Occipital lobe (tissue), 2 donors: ENCODE data around the gene DOLPP1. TPM values are rescaled to one million over a fixed set of nuclear protein-coding genes. Genes with fewer than 3 reads are reported as not detected.
"Not testable (repeated sequence)": the region's sequence is repeated elsewhere in the genome, so short reads cannot be mapped to it uniquely, and the experiment has no call there.

Experiments
- DNase-seq: peaks from one replicate; lab custom pipeline; 2025; lab: John Stamatoyannopoulos, UW
- total RNA-seq: library from RNA; depleted of rRNA; stranded (reverse); fragments of >200 nt; gene quantifications from one replicate; pipeline ENCODE4 v1.2.3, GENCODE V29; 2014

Gene DOLPP1
- 16.5 TPM for total RNA-seq

GRCh38 chr9:129080601-129081387 is at the start of gene DOLPP1:
Gene DOLPP1 (plus strand): TSS chr9:129081111. CDS start chr9:129081132, 21 bp downstream.
- peak; percentile 97 for DNase-seq

DNA sequence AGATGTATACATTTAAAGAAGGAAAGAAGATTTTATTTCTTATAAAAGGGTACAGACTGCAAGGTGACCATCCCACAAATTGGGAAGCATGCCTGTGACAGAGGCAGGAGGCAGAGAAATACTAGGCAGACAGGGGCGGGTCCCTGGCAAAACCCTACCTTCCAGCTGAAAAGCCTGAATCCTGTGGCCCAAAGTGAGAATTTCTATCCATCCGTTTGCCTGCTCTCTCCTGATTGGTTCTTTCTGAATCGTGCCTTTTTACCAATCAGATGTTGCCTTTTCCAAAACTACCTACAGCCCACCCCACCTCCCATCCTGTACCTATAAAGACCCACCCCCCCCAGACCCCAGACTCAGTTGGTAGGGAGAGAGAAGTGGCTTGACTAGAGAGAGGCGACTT is 49.4 kb upstream of the DOLPP1 start:
- no peak for DNase-seq

DNA sequence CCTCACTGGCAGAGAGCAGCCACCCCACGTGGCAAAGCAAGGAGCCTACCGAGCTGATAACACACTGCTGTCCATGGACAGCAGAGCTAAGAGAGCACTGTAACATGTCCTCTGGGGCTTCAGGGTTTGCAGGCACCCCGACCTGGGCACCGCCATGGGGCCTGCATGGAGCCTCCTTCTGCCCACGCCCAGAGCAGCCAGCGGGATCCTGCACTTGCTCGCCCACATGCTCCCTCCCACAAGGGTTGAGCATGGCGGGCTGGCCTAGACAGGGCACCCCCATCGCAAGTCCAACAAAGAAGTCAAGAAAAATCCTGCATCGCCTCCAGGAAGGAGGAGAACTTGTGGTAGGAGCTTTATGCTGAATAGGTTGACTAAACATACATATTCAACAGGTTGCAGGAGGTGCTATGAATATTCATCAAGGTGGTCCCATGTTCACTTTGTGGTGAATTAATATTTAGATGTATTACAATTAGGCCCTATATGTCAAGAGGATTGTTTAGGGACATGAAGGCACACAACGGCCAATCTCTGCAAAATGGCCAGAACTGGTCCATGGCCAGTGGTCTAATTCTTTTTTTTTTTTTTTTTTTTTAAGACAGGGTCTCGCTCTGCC is 48.3 kb upstream of the DOLPP1 start:
- DNase-seq = no peak

GRCh38 chr9:129033216-129033615 is 47.7 kb upstream of the DOLPP1 start:
- DNase-seq = no peak

GRCh38 chr9:129035838-129036237 is 45.1 kb upstream of the DOLPP1 start:
- DNase-seq = not testable (repeated sequence)

DNA sequence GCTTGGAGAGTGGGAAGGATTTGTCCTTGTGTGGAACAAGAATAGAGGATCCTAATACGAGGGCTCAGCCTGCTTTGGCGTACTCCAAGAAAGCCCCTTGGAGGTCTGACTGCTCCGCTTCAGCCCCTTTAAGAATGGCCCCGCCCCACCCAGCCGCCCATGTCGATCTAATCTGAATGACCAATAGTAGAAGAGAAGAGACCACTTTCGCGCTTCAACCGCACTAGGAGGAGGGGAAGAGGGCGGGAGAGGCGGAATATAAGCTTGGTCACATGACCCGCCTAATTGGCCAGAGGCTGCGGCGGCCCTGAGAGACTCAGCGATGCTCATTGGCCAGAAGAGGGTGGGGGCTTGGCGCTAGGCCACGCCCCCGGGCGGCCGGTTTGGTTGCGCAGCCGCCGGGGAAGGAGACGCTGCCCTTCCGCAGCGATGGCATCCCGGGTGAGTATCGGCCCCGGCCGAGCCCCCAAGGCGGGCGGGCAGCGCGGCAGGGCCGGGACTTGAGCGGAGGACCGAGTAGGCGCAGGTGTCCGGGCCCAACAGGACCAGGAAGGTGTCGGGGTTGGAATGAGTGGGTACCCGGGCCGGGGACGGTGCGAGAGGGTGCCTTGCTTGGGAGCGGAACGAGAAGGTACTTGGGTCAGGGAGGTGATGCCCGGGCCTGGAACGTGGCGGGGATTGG is 44.5 kb upstream of the DOLPP1 start, which contains the start of gene MIGA2:
MIGA2 (plus strand) TSS at position 386 of the 682 bp plus-strand sequence. CDS start 3,969 bp downstream, outside the sequence.
- peak; percentile 97 for DNase-seq

- no peak for DNase-seq
These were observed 43.8 kb upstream of the DOLPP1 start for GRCh38 chr9:129036923-129037766.

- DNase-seq = no peak
These were observed 43.2 kb upstream of the DOLPP1 start for GRCh38 chr9:129037767-129038098.

DNA sequence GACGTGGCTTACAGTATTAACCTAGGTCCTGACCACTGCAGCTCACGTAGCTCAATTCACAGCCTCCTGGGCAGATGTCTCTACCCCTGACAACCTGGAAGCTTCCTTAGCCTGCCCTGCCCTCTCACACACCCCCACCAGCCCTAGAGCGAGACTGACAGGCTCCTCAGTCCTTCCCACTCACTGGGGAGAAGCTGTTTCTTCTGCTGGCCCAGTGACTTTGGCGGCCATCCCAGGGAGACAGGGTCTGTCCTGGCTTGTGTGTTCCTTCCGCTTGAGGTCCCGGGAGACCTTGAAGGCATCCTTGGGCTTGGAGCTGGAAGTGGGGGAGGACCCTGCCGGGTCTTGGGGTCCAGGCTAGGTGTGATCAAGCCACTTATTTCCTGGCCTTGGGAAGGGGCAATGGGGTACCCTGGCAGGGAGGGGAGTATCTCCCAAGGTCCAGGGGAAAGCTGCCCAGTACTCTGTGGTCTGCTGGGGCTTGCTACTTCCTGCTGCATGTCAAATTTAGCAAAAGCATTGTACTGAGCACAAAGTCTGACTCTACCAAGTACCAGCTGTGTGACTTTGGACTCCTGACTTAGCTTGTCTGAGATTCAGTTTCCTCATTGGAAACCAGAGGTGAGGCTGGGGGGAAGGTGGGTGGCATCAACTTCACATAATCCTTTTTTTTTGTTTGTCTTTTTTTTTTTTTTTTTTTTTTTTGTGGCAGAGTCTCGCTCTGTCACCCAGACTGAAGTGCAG is 42.6 kb upstream of the DOLPP1 start:
- no peak for DNase-seq

- no peak for DNase-seq
These were observed 40.7 kb upstream of the DOLPP1 start for GRCh38 chr9:129040113-129040643.

DNA sequence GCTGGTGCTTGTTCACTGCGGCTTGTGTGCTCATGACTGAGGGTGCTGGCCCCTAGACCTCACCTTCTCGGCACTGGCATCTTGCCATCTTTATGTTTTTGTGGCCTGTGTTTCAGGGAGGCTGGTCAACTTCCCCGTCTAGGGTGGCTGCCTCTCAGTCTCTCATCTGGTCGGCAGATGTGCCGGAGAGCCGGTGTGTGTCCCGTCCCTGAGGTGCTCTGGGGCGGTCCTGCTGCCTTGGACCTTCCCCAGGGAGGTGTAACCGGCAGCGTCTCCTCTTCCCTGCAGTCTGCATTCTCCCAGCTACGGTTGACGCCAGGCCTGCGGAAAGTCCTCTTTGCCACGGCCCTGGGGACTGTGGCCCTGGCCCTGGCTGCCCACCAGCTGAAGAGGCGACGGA is 38.9 kb upstream of the DOLPP1 start:
- no peak for DNase-seq

GRCh38 chr9:129052592-129052991 is 28.3 kb upstream of the DOLPP1 start:
- no peak for DNase-seq

DNA sequence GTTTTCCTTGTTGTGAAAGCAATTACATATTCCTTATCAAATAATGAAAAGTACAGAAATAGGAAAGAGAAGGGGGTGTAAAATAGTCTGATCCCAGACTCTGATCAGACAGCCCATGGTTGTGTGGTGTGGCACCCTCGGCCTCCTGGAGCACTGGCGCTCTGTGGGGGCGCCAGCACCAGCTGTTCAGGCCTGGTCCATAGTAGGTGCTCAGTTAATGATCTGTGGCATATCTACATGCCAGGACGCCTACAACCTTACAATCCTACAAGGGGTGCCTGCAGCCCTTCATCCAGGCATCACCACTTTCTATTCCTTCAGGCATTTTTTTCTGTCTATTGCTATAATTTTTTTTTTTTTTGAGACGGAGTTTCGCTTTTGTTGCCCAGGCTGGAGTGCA is 27.9 kb upstream of the DOLPP1 start:
- no peak for DNase-seq

GRCh38 chr9:129054163-129054851 is 26.6 kb upstream of the DOLPP1 start:
- no peak for DNase-seq

GRCh38 chr9:129058965-129059795 is 21.7 kb upstream of the DOLPP1 start:
- no peak for DNase-seq

GRCh38 chr9:129059796-129060785 is 20.8 kb upstream of the DOLPP1 start:
- no peak for DNase-seq

DNA sequence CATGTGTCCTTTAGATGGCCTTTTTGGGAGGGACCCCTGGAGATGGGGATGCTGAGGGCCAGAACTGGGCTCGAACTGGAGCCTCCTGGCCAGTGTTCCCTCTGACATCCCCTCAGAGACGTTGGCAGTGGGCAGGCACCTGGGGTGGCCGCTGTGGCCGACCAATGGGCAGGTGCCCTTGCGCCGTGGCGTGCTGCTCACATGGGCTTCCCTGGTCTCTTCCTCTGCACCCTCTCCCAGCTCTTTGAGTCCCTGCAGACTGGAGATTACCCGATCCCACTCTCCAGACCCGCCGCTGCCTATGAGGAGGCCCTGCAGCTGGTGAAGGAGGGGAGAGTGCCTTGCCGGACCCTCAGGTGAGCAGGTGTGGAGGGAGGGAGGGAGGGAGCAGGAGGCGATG is 19.9 kb upstream of the DOLPP1 start:
- no peak for DNase-seq

DNA sequence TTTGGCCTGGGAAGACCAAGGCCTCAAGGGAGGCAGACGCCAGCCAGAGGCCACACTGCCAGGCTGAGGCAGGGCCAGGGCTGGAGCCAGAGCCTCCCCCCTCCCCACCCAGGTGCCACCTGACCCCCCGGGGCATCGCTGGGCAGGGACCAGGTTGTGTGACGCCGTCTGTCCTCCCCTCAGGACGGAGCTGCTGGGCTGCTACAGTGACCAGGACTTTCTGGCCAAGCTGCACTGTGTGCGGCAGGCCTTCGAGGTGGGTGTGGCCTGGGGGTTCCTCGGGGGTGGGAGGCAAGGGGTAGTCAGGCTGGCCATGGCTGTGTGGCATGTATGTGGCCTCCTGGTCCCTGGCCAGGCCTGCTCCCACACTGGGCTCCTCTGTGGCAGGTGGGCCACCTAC is 17.9 kb upstream of the DOLPP1 start:
- no peak for DNase-seq
